ENCODE measurements around the gene HSPA9.

The HSPA9 gene

GRCh38 chr5:138595180-138595795 lies 20.1 kb upstream of the HSPA9 start:
- no peak for DNase-seq

GRCh38 chr5:138594305-138595058 lies 19.3 kb upstream of the HSPA9 start:
- no peak for DNase-seq

- DNase-seq, result no peak
Measured at GRCh38 chr5:138588013-138588788, 13.0 kb upstream of the HSPA9 start.

- no peak for DNase-seq
Measured at GRCh38 chr5:138585157-138585556, 10.0 kb upstream of the HSPA9 start.

- no peak for DNase-seq
Measured at GRCh38 chr5:138583984-138584637, 8.9 kb upstream of the HSPA9 start.

- DNase-seq, result no peak
Measured at GRCh38 chr5:138582959-138583358, 7.8 kb upstream of the HSPA9 start.

- DNase-seq, result no peak
Measured at GRCh38 chr5:138580777-138581176, 5.6 kb upstream of the HSPA9 start.

GRCh38 chr5:138580001-138580400 lies 4.8 kb upstream of the HSPA9 start:
- no peak for DNase-seq

GRCh38 chr5:138579517-138579863 lies 4.3 kb upstream of the HSPA9 start:
- no peak for DNase-seq

- DNase-seq, result no peak
Measured at GRCh38 chr5:138577452-138577851, 2.3 kb upstream of the HSPA9 start.

- DNase-seq, result no peak
Measured at GRCh38 chr5:138574744-138575193, 432 bp downstream of the HSPA9 start.

GRCh38 chr5:138573949-138574670 lies 1.1 kb downstream of the HSPA9 start:
- DNase-seq, result no peak

- no peak for DNase-seq
Measured at GRCh38 chr5:138573223-138573622, 2.0 kb downstream of the HSPA9 start.

- no peak for DNase-seq
Measured at GRCh38 chr5:138570871-138571270, 4.3 kb downstream of the HSPA9 start.

GRCh38 chr5:138569782-138570181 lies 5.4 kb downstream of the HSPA9 start:
- DNase-seq, result no peak

- no peak for DNase-seq
Measured at GRCh38 chr5:138568061-138568824, 7.0 kb downstream of the HSPA9 start.

- DNase-seq, result no peak
Measured at GRCh38 chr5:138566792-138567191, 8.4 kb downstream of the HSPA9 start.

GRCh38 chr5:138565100-138565821 lies 9.9 kb downstream of the HSPA9 start:
- DNase-seq, result no peak

- DNase-seq, result no peak
Measured at GRCh38 chr5:138564242-138564641, 11.0 kb downstream of the HSPA9 start.

GRCh38 chr5:138563340-138564118 lies 11.7 kb downstream of the HSPA9 start:
- no peak for DNase-seq

All from DMS153 (cell line).